NCI-H524 treated with DMSO at 0.1 percent for 48 hours (cell line): ENCODE results near the gene RAD54L.
A peak's percentile ranks its signal among the peaks of the same experiment; 100 is the strongest.
"Not testable (repeated sequence)": the region's sequence is repeated elsewhere in the genome, so short reads cannot be mapped to it uniquely, and the experiment has no call there.

ENCODE experiments used
- DNase-seq: peaks from one replicate; lab custom pipeline; 2025; lab: John Stamatoyannopoulos, UW

RAD54L gene

GRCh38 chr1:46285730-46286477 lies 38.3 kb downstream of the RAD54L start:
- peak; percentile 86 for DNase-seq

- DNase-seq = no peak
Measured at GRCh38 chr1:46288485-46289133, 41.0 kb downstream of the RAD54L start.

- no peak for DNase-seq
Measured at GRCh38 chr1:46289134-46289494, 41.6 kb downstream of the RAD54L start.

GRCh38 chr1:46289976-46290375 lies 42.4 kb downstream of the RAD54L start:
- no peak for DNase-seq

- DNase-seq = no peak
Measured at GRCh38 chr1:46295306-46295705, 47.7 kb downstream of the RAD54L start.

GRCh38 chr1:46298387-46298786 lies 50.8 kb downstream of the RAD54L start:
- DNase-seq = no peak

GRCh38 chr1:46300673-46301405 lies 53.3 kb downstream of the RAD54L start:
- DNase-seq = no peak

GRCh38 chr1:46301406-46301807 lies 53.8 kb downstream of the RAD54L start:
- no peak for DNase-seq

GRCh38 chr1:46301808-46302640 lies 54.5 kb downstream of the RAD54L start:
- DNase-seq = no peak

GRCh38 chr1:46302641-46303037 lies 55.1 kb downstream of the RAD54L start:
- no peak for DNase-seq

GRCh38 chr1:46303038-46303871 lies 55.7 kb downstream of the RAD54L start, which contains the start of the genes LRRC41 and UQCRH:
Gene LRRC41, minus strand, starts transcription at chr1:46303616. Its CDS starts 294 bp downstream, at chr1:46303322.
Gene UQCRH, plus strand, starts transcription at chr1:46303698. Its CDS starts 69 bp downstream, at chr1:46303767.
- peak; percentile 82 for DNase-seq

- DNase-seq = no peak
Measured at GRCh38 chr1:46303872-46304326, 56.3 kb downstream of the RAD54L start.

GRCh38 chr1:46306159-46306530 lies 58.6 kb downstream of the RAD54L start:
- no peak for DNase-seq

- DNase-seq = no peak
Measured at GRCh38 chr1:46309401-46310159, 62.0 kb downstream of the RAD54L start.

GRCh38 chr1:46310321-46310720 lies 62.8 kb downstream of the RAD54L start:
- DNase-seq = no peak

- DNase-seq = no peak
Measured at GRCh38 chr1:46315669-46316403, 68.3 kb downstream of the RAD54L start.

GRCh38 chr1:46317323-46317722 lies 69.8 kb downstream of the RAD54L start:
- DNase-seq = no peak

GRCh38 chr1:46319301-46319700 lies 71.7 kb downstream of the RAD54L start:
- DNase-seq = not testable (repeated sequence)
